ENCODE measurements around the gene KRTAP10-2. TPM values are rescaled to one million over a fixed set of nuclear protein-coding genes. Genes with fewer than 3 reads are reported as not detected.

Gene KRTAP10-2
- total RNA-seq, 1 donor from 2014 or later, result not detected

DNA sequence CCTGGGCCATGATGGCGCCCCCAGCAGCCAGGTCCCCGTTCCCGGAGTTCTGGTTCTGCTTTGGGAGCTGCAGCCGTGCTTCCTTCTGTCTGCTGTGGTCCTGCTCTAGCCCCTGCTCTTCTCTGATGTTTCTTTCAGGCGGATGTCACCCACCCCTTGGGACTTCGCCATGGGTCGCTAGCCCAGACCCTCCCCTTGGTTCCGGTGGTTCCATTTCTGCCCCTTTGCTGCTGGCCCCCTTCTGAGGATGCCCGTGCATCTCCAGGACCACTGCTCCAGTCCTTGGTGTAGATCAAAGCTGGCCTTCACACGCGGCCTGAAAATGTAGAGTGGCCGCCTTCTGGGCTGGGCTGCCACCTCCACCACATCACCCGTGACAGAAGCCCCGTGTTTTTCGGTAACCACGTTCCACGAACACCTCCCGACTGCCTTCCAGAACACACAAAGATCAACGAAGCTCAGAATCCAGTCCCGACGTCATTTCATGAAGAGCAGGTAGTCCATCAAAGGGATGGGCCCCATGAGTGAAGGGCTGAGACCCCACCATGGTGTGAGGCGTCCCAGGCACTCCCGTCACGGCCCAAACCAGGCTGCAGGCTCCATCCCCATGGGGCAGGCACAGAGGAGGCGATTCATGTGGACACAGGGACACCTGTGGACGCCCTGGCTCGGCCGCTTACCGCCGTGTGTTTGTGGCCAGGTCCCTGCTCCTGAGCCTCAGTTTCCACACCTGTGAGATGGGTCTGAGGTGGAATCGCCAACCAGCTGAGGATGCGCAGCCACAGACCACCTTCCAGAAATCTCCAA lies 35.7 kb downstream of the KRTAP10-2 start:
- intact Hi-C loops (cut with micrococcal nuclease), result no loop called here

DNA sequence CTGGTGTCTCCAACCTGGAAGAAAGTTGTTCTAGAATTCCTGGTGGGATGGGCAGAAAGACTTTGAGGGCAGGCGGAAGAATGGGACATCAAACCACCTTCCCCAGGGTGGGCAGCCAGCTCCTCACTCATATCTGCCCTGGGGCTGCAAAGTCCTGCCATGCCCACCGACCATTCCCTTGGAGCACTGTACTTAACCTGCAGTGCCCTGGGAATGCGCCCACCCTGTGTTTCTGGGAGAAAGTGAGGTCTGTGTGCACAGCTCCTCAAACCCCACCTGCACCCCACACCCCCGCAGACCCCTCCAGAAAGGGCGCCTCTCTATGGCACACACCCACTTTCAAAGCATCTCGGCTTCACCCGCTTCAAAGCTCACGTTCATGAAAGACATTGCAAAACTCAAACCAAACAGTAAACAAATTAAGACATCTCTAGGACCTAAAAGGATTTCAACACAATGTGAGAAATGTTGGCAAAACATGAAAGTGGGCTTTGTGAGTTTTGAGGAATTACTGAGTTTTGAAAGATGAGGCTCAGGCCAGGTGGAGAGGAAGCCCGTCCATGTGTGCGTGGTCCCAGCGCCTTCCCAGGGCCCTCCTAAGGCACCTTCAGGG lies 36.5 kb downstream of the KRTAP10-2 start:
- intact Hi-C loops (cut with micrococcal nuclease), result no loop called here

DNA sequence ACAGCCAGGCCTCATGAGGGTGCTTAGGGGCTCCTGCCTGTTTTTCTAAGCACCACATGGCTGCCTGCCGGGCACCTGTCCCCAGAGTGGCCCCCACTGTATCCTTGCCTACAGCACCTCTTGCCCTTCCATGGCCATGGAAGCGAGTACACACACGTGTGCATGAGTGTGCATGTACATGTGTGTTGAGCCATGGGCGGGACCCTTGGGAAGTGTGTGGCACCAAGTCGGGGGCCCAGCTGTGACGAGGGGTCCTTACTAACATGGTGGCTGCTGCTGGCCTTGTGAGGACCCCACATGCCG lies 37.1 kb downstream of the KRTAP10-2 start:
- intact Hi-C loops (cut with micrococcal nuclease), result no loop called here

DNA sequence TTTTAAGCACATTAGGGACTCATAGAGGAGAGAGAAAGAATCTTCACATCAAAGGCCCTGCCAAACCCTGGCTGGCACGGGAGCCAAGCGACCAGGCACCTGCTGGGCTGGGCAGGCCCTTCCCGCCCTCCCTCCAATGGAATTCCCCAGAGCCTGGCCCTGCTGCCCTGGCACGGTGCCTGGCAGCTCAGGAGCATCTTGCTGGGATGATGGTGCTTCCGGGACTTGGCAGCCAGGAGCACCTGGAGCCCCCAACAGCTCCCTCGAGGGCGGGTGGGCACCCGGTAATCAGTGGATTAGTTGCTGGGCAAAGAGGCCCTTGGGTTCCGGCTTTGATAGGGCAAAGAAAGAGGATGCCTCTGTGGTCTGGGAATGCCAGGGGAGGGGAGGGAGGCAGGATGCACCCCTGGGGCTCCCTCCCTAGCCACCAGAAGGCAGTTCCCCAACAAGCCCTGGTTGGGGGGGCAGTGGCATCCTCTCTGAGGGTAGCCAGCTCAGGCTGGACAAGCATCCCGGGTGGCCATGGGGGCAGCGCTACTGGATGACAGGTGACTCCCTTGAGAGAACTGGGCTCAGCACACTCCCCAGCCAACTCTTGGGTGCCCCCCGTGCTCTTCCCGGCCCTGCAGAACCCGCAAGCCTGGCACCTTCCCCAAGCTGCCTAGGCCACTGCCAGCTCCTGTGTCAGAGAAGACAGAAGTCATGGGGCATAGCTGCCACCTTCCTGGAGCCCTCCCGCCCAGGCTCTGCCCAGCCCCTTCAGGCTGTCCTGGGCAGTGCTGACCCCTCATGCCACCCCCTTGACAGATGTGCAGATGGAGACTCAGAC lies 37.7 kb downstream of the KRTAP10-2 start:
- intact Hi-C loops (cut with micrococcal nuclease), result no loop called here

DNA sequence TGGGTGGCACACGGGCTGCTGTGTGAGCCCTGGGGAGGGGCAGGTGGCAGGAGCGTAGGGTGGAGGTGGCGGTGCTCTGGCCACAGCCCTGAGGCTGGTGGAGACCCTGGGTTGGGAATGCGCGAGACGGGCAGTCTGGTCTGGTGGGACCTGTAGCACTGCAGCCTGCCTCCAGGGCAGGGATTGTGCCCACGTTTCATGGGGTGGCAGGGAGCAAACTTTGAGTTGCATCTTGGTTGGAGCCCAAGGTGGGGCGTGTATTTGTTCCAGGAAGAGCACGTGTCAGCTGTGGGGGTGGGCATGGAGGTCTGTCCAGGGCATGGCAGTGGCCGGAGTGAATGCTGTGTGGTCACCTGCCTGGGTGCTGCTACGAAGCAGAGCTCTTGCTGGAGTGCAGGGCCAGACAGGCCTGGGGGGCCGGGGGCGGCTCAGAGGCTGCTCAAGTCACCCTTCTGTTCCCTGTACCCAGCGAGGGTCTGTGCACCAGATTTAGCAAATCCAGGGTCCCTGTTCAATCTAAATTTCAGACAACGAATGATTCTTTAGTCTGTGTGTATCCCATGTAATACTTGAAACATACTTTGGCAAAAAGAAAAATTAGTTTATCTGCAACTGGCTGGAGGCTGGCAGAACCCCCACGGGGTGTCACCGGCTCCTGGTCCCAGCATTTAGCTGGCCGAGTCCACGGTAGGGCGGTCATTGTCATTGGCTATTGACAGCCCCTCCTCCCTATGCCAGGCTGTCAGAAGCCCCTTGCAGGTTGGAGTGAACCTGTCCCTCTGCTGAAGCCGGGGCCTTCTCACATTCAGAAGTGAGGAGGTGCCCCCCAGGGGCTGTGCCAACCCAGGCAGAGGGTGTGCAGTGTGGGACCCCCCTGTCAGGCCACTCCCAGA lies 38.6 kb downstream of the KRTAP10-2 start:
- intact Hi-C loops (cut with micrococcal nuclease), result no loop called here

DNA sequence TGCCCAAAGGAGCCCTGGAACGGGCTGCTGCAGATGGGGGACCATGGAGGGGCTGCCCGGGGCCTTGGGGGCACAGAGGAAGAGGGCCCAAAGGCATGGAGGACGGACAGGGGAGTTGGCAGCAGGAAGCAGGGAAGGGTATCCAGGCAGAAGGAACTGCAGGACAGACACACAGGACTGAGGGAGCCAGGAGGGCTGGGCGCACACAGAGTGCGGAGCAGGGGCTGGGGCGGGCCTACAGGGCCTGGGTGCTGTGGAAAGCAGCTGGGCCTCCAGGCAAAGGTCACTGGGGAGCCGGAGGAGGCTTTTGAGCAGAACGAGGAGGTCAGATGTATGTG lies 39.4 kb downstream of the KRTAP10-2 start:
- intact Hi-C loops (cut with micrococcal nuclease), result no loop called here

DNA sequence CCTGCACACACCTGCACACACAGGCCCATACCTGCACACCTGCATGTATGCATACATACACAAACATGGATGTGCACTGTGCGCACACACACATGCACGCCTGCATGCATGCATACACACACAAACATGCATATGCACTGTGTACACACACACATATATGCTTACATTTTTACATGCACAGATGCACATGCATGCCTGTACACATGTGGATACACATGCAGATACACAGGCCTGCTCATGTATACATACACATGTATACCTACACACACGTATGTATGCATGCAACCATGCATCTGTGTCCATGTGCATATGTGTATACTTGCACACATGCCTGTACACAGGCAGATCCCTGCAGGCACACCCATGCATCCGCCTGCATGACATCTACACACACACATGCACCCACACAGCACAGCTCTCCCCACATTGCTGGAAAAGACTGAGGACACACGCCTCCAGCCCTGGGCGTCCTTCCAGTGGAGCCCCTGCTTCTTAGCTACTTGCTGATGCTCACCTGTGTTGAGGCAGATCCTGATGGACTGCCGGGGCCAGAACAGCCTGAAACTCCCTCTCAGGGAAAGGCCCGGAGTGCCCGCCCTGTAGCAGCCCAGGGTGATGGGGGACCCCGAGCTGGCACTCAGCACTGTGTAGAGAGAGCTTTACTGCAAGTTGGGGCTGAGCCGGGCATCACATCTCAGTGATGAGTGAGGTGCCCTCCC lies 39.9 kb downstream of the KRTAP10-2 start:
- intact Hi-C loops (cut with micrococcal nuclease), result no loop called here

DNA sequence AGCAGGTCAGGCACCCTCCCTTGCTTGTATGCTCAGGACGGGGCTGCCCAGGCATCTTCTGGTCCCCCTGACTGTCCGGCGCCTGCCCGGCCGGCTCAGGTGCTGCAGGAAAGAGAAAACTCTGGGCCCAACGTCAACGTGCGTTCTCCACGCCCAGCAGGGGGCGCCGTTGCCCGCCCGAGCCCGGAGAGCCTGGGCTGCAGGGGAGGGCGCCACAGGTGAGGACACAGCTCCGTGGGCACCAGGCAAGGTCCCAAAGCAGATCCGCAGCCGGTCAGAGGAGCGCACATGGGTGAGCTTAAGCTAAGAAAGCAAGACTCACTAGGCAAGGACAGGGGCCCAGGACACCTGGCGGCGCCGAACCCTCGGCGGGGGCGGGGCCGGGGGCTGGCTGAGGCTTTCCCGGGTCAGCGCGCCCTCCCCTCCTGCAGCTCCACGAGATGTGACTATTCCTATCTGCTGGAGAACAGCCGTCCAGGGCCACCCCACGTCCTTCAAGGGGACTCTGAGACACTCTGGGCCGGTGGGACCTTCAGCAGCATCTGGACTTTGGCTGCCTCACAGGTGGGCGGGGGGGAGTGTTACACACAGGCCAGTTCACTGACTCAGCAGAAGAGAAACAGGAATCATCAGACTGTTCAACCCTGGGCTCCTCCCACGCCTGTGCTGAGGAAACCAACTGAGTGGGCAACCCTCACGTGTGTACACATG lies 40.6 kb downstream of the KRTAP10-2 start:
- intact Hi-C loops (cut with micrococcal nuclease), result loop anchor here (1.0 kb wide), 2 partner anchors 232 to 283 kb away; no protein-coding TSS in a partner anchor

DNA sequence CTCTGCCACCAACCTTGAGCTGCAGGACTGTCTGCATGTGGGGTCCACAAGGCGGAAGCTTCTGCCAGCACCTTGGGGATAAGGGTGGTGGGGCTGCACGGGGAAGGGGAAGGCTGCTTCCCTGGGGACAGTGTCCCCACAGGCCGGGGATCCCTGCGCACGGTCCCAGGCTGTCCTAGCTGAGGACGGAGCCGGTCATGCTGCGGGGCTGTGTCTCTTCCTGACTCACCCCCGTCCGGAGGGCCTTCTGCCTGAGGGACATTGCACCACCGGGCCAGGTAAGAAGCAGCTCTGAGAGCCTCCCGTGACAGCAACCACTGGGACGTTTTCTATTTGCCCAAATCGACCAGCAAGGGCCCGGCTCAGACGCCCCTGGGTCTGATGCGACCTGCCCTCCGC lies 41.2 kb downstream of the KRTAP10-2 start:
- intact Hi-C loops (cut with micrococcal nuclease), result loop anchor here (1.0 kb wide), 2 partner anchors 232 to 283 kb away; no protein-coding TSS in a partner anchor

DNA sequence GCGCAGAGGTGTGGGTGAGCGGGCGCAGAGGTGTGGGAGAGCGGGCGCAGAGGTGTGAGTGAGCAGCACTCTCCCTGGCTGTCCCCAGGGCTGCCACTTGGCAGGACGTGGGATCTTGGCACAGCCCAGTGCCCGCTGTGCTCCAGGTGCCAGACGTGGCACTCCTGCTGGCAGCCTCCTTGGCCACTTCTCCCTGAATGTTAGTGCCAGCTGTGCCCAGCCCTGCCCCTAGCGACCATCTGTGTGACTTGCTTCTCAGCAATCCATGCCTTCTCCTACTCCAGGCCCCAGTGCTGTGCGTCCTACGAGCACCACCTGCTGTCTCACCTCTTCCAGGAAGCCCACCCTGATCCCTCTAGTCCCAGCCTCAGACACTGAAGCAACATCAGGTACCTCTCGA lies 41.8 kb downstream of the KRTAP10-2 start:
- intact Hi-C loops (cut with micrococcal nuclease), result no loop called here

DNA sequence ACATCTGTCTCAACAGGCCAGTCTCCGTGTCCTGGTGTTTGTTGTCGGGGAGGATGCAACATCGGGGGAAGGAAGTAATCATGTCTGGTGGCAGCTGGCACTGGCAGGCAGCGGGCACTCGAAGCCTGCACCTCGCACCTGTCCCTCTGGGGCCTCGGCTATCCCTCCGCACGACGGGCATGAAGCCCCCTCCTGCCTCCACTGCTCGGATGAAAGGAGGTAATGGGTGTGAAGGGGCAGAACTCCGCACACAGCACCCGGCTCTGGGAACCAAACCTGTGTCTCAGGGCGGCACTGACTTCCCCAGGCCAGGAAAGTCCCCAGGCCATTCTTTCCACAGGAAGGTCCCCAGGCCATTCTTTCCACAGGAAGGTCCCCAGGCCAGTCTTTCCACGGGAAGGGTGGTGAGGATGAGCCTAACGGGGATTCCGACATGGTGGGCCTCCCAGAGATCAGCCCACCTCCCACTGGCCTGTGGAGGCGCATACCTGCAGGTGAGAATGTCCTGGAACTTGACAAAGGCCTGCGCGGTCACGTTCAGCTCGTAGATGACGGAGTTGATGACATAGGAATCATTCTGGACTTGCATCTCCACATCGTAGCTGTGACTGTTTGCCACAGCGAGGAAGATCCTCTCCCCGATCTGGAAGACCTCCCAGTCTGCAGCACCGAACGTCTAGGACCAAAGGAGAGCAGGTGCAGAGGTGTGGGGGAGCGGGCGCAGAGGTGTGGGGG lies 42.4 kb downstream of the KRTAP10-2 start:
- intact Hi-C loops (cut with micrococcal nuclease), result no loop called here

DNA sequence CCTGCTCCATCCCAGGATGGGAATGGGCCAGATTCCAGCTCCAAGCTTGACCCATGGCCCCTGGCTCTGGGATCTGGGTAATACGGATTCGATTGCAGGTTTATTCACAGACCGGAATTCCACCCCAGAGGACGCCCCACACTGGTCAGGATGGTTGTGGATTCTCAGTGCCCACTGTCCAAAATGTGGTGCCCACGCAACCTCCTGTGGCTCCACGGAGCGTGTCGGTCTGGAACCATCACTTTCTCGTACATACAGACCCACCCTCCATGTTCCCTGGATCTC lies 42.9 kb downstream of the KRTAP10-2 start:
- intact Hi-C loops (cut with micrococcal nuclease), result no loop called here

DNA sequence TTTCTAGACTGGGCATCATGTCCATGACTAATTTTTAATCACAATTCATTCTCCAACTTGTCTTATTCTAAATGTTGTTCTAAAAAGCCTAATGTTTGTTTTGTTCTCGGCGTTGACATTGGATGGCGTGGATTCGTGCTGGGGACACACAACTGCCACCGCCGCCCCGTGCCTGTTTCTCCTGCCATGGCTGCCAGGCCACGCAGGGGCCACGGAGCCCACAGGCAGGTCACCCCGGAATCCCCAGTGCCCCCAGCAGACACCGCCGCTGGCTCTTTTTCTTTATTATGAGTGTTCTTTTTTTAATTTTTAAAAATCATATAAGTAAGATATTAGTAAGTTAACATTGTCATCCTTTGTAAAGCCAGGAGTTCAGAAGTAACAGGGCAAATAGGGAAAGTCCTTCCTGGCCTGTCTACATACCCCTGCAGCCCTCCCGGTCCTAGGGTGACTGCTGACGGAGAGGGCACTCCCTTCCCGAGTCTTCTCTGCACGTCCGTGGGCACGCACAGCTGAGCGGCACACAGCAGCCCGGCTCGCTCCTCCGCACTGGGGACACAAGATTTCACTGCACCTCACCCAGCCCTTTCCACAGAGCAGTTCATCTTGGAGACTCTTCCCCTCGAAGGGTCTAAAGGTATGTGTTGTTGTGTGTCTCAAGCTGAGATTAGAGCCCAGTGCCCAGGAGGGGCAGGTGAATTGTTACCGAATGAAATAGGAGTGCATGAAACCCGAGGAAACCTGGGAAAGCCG lies 43.5 kb downstream of the KRTAP10-2 start:
- intact Hi-C loops (cut with micrococcal nuclease), result no loop called here

DNA sequence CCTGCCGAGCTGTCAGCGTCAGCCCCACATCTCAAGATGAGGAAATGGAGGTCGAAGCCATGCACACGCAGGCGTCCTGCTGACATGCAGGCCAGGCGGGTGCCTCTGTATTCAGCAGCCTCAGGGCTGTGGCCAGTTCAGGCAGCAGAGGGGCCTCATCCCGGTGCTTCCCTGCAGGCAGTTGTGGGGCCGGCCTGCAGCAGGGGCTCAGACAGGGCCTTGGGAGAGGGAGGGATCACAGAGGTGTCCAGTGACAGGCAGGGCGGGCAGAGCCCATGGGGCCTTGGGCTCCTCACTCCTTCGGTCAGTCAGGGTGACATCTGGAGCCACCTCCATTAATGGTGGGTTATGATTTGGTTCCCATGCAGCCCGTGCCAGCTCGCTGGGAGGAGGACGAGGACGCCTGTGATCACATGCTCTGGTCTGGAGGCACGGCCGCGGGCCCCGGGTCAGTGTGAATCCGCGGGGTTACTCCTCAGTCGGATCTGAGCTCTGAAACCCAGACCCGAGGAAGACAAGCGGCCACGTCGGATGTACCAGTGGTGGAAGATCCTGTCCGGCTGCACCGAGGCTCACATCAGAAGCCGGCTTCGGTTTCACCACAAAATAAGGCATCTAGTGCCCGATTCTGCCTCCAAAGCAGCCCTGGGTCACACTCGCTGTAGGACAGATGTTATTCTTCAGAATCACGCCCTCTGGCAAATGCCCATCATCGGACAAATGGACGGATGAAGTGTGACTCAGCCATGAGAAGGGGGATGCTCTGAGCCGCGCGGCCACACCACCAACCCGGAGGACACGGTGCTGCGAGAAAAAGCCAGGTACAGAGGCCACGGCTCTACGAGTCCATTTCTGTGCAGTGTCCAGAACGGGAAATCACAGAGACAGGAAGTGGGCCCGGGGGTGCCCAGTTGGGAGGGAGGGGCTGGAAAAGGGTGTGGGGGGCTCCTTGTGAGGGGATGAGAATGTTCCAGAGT lies 44.7 kb downstream of the KRTAP10-2 start:
- intact Hi-C loops (cut with micrococcal nuclease), result no loop called here

DNA sequence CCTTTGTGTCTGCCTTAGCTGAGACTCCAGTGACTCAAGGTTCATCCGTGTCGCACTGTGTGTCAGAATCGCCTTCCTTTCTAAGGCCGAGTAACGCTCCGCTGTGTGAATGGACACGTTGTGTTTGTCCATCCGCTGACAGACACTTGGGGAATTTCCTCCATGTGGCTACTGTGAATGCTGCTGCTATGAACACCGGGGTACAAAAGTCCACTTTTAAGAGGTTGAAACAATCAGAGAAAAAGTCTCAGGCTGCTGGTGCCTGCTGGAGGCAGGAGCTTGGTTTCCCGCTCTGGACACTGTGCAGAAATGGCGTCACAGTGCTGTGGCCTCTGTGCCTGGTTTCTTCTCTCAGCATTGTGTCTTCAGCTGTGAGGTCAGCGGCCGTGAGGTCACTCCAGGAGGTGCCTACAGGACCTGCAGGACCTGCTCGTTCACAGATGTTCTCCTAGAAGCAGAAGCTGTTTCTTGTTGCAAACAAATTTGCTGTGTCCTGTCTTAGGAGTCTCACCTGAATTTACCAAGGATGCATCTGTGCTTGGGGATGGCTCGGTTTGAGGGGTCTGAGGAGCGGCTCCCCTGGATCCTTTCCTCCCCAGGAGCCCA lies 45.5 kb downstream of the KRTAP10-2 start:
- intact Hi-C loops (cut with micrococcal nuclease), result no loop called here

DNA sequence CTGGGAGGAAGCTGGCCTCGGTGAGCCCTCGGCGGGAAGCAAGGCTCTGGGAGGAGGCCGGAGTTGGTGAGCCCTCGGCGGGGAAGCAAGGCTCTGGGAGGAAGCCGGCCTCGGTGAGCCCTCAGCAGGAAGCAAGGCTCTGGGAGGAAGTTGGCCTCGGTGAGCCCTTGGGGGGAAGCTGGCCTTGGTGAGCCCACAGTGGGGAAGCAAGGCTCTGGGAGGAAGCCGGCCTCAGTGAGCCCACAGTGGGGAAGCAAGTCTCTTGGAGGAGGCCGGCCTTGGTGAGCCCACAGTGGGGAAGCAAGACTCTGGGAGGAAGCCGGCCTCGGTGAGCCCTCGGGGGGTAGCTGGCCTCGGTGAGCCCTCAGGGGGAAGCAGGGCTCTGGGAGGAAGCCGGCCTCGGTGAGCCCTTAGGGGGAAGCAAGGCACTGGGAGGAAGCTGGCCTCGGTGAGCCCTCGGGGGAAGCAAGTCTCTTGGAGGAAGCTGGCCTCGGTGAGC lies 47.4 kb downstream of the KRTAP10-2 start:
- intact Hi-C loops (cut with micrococcal nuclease), result no loop called here

All from T-helper 1 cell treated with Interleukin-12 subunit alpha and Interleukin-12 subunit beta and Interleukin-4 antibody, amounts not matched to agents 30 ng/mL and 1 ng/mL, for 36 hours (primary cell).